Astrocyte (in vitro differentiated cells and primary cell): ENCODE data around the gene ZFAND6.

Source experiments
- EZH2 ChIP-seq: IDR thresholded peaks from 2 replicates; pipeline ENCODE4 v1.6.1; 2012; ENCODE audit warnings: mild to moderate bottlenecking, low read length, inconsistent platforms; ENCODE audit not compliant: insufficient read depth
- TF ChIP-seq, protein P1 (sequence below): IDR thresholded peaks from 2 replicates; pipeline ENCODE4 v1.5.1; 2011; ENCODE audit warnings: low read depth, mild to moderate bottlenecking, inconsistent platforms, low read length, moderate library complexity; ENCODE audit not compliant: insufficient read depth

DNA sequence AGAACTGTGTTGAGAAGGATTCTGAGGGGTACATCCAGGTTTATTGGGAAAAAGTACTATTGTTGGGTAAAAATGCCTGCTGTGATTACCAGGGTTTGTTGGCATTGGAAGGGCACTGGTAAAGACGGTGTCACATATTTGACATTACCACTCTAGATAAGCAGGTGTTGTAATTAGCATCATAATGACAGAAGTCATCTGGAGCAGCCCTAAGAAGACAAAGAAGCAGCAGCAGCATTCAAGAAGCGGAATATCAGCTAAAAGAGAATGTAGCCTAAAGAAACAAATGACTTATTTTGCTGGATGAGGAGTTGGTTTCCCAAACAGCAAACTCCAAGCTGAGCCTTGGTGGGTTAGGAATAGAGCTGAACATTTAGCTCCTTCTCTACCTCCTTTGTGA, 30.5 kb upstream of the ZFAND6 start:
- TF ChIP-seq, protein P1, sequence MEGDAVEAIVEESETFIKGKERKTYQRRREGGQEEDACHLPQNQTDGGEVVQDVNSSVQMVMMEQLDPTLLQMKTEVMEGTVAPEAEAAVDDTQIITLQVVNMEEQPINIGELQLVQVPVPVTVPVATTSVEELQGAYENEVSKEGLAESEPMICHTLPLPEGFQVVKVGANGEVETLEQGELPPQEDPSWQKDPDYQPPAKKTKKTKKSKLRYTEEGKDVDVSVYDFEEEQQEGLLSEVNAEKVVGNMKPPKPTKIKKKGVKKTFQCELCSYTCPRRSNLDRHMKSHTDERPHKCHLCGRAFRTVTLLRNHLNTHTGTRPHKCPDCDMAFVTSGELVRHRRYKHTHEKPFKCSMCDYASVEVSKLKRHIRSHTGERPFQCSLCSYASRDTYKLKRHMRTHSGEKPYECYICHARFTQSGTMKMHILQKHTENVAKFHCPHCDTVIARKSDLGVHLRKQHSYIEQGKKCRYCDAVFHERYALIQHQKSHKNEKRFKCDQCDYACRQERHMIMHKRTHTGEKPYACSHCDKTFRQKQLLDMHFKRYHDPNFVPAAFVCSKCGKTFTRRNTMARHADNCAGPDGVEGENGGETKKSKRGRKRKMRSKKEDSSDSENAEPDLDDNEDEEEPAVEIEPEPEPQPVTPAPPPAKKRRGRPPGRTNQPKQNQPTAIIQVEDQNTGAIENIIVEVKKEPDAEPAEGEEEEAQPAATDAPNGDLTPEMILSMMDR: no peak
- no peak for TF ChIP-seq EZH2
